ENCODE data around the gene PCDHGA1. TPM values are rescaled to one million over a fixed set of nuclear protein-coding genes. Genes with fewer than 3 reads are reported as not detected.

PCDHGA1 gene
- total and polyA plus RNA-seq, 7 donors = 0.27 to 2.1 (median 0.59) TPM

- Histone ChIP-seq H3K4me1 (peaks cover 32% of the 10 kb centered on the region), H3K27ac (peak overlapping the region; percentile 86), H3K9me3 (no peaks in the 10 kb centered on the region), H3K27me3 (ENCODE audit: insufficient read depth in 3 of 3, low read length in 2 of 3) (no peaks in the 10 kb centered on the region), H3K36me3 (ENCODE audit: insufficient read depth in 1 of 2, low read depth in 1 of 2) (peaks cover 0 to 52% of the 10 kb centered on the region in 2 donors), H3K4me3 (no peak overlapping the region)
- intact Hi-C loops (cut with DNase I) = loop anchor here (5.0 kb wide), 4 partner anchors 37 to 237 kb away; partner anchors contain the start of genes PCDHGA12 (in 1 of the 2), PCDHGB7 (in 1 of the 2) and TAF7 (in 1 of the 2)
- DNase-seq (no peak), ATAC-seq (peak in 3 of 4 donors; percentile 16 to 66 (median 31))
- no peak for TF ChIP-seq CTCF (IDR thresholded peaks at IDR 0.05)
Observed at GRCh38 chr5:141559461-141559860, 229.1 kb downstream of the PCDHGA1 start.

- Histone ChIP-seq H3K36me3 (ENCODE audit: insufficient read depth in 1 of 2, low read depth in 1 of 2) (peaks cover 0 to 54% of the 10 kb centered on the region in 2 donors), H3K27me3 (ENCODE audit: insufficient read depth in 3 of 3, low read length in 2 of 3) (no peaks in the 10 kb centered on the region), H3K4me3 (peak overlapping the region; percentile 38), H3K27ac (peak overlapping the region; percentile 86), H3K9me3 (no peaks in the 10 kb centered on the region), H3K4me1 (peaks cover 32% of the 10 kb centered on the region)
- ATAC-seq (peak in 3 of 4 donors; percentile 33 to 55 (median 41)), DNase-seq (no peak)
- intact Hi-C loops (cut with DNase I) = loop anchor here (5.0 to 10.0 kb wide), 4 partner anchors 143 to 465 kb away; partner anchors contain the start of genes PCDHB15 (in 1 of the 2), PCDHB2 (in 1 of the 2), PCDHGA2 (in 1 of the 2) and PCDHGB7 (in 1 of the 2)
- no peak for TF ChIP-seq CTCF (IDR thresholded peaks at IDR 0.05)
Observed at GRCh38 chr5:141560151-141560550, 229.8 kb downstream of the PCDHGA1 start.

GRCh38 chr5:141560725-141561483 lies 230.6 kb downstream of the PCDHGA1 start:
- Histone ChIP-seq H3K9me3 (no peaks in the 10 kb centered on the region), H3K27ac (peak overlapping the region; percentile 86), H3K27me3 (ENCODE audit: insufficient read depth in 3 of 3, low read length in 2 of 3) (no peaks in the 10 kb centered on the region), H3K4me3 (peak overlapping the region; percentile 38), H3K36me3 (ENCODE audit: insufficient read depth in 1 of 2, low read depth in 1 of 2) (peaks cover 4 to 54% of the 10 kb centered on the region in 2 donors), H3K4me1 (peaks cover 32% of the 10 kb centered on the region)
- intact Hi-C loops (cut with DNase I) = loop anchor here (5.0 to 10.0 kb wide), 4 partner anchors 144 to 466 kb away; partner anchors contain the start of genes PCDHB15 (in 1 of the 2), PCDHB2 (in 1 of the 2), PCDHGA2 (in 1 of the 2) and PCDHGB7 (in 1 of the 2)
- peak; percentile 76 to 87 for DNase-seq
- 13 to 19% (median 16%) methylated on average over 9 of the region's 9 CpGs for WGBS, 3 donors
- peak; percentile 79 to 83 (median 82) for ATAC-seq
- TF ChIP-seq CTCF (IDR thresholded peaks at IDR 0.05) = peak; percentile 83

Other genes starting within 250 kb of the PCDHGA1 start
Only the 30 nearest of the 38 such genes appear.
- gene PCDHB8, start 152.7 kb upstream of the PCDHGA1 start, total RNA-seq = under 1 TPM; 0.21 to 0.87 (median 0.57) TPM
- gene PCDHB8, start 152.7 kb upstream of the PCDHGA1 start, polyA plus RNA-seq = under 1 TPM; 0.04 to 0.26 (median 0.16) TPM
- gene PCDHB16, start 148.1 kb upstream of the PCDHGA1 start, total RNA-seq = under 1 TPM; 0.56 to 0.94 (median 0.67) TPM
- under 1 TPM; 0.22 to 0.34 (median 0.23) TPM for gene PCDHB16, start 148.1 kb upstream of the PCDHGA1 start, polyA plus RNA-seq
- under 1 TPM in 3 of 4 donors, not detected in 1; 0.15 to 0.58 (median 0.20) TPM for gene PCDHB9, start 143.4 kb upstream of the PCDHGA1 start, total RNA-seq
- gene PCDHB9, start 143.4 kb upstream of the PCDHGA1 start, polyA plus RNA-seq = under 1 TPM; 0.09 to 0.15 (median 0.13) TPM
- gene PCDHB10, start 138.2 kb upstream of the PCDHGA1 start, total RNA-seq = under 1 TPM; 0.26 to 0.29 (median 0.26) TPM
- gene PCDHB10, start 138.2 kb upstream of the PCDHGA1 start, polyA plus RNA-seq = under 1 TPM; 0.13 to 0.17 (median 0.14) TPM
- 1 to 10 TPM in 2 of 4 donors, under 1 TPM in 2; 0.86 to 1.8 (median 1.1) TPM for gene PCDHB11, start 130.9 kb upstream of the PCDHGA1 start, total RNA-seq
- gene PCDHB11, start 130.9 kb upstream of the PCDHGA1 start, polyA plus RNA-seq = under 1 TPM; 0.08 to 0.13 (median 0.13) TPM
- under 1 TPM; 0.44 to 0.96 (median 0.83) TPM for gene PCDHB12, start 121.8 kb upstream of the PCDHGA1 start, total RNA-seq
- gene PCDHB12, start 121.8 kb upstream of the PCDHGA1 start, polyA plus RNA-seq = under 1 TPM; 0.10 to 0.21 (median 0.21) TPM
- gene PCDHB13, start 116.6 kb upstream of the PCDHGA1 start, total RNA-seq = under 1 TPM; 0.44 to 0.81 (median 0.62) TPM
- under 1 TPM; 0.06 to 0.26 (median 0.18) TPM for gene PCDHB13, start 116.6 kb upstream of the PCDHGA1 start, polyA plus RNA-seq
- under 1 TPM; 0.48 to 0.75 (median 0.50) TPM for gene PCDHB14, start 107.2 kb upstream of the PCDHGA1 start, total RNA-seq
- under 1 TPM; 0.20 to 0.51 (median 0.32) TPM for gene PCDHB14, start 107.2 kb upstream of the PCDHGA1 start, polyA plus RNA-seq
- 1 to 10 TPM in 2 of 4 donors, under 1 TPM in 2; 0.50 to 2.5 (median 0.91) TPM for gene PCDHB15, start 85.1 kb upstream of the PCDHGA1 start, total RNA-seq
- under 1 TPM; 0.44 to 0.58 (median 0.45) TPM for gene PCDHB15, start 85.1 kb upstream of the PCDHGA1 start, polyA plus RNA-seq
- under 1 TPM in 2 of 4 donors, not detected in 2; 0.19 to 0.32 TPM for gene SLC25A2, start 26.5 kb upstream of the PCDHGA1 start, total RNA-seq
- gene SLC25A2, start 26.5 kb upstream of the PCDHGA1 start, polyA plus RNA-seq = under 1 TPM in 1 of 3 donors, not detected in 2; 0.04 TPM
- gene TAF7, start 9.7 kb upstream of the PCDHGA1 start, total RNA-seq = 100 to 1,000 TPM in 2 of 4 donors, 10 to 100 TPM in 2; 92.9 to 139 (median 117) TPM
- 100 to 1,000 TPM; 112 to 249 (median 139) TPM for gene TAF7, start 9.7 kb upstream of the PCDHGA1 start, polyA plus RNA-seq
- 1 to 10 TPM; 1.2 to 1.8 (median 1.6) TPM for gene PCDHGA2, start 8.2 kb downstream of the PCDHGA1 start, total RNA-seq
- 1 to 10 TPM in 1 of 3 donors, under 1 TPM in 2; 0.22 to 1.1 (median 0.25) TPM for gene PCDHGA2, start 8.2 kb downstream of the PCDHGA1 start, polyA plus RNA-seq
- gene PCDHGA3, start 13.3 kb downstream of the PCDHGA1 start, total RNA-seq = 1 to 10 TPM in 3 of 4 donors, under 1 TPM in 1; 0.97 to 2.4 (median 1.7) TPM
- under 1 TPM; 0.33 to 0.67 (median 0.34) TPM for gene PCDHGA3, start 13.3 kb downstream of the PCDHGA1 start, polyA plus RNA-seq
- 1 to 10 TPM in 2 of 4 donors, under 1 TPM in 2; 0.71 to 1.8 (median 1.2) TPM for gene PCDHGB1, start 19.6 kb downstream of the PCDHGA1 start, total RNA-seq
- gene PCDHGB1, start 19.6 kb downstream of the PCDHGA1 start, polyA plus RNA-seq = under 1 TPM; 0.08 to 0.22 (median 0.12) TPM
- gene PCDHGA4, start 24.5 kb downstream of the PCDHGA1 start, total RNA-seq = 1 to 10 TPM in 3 of 4 donors, under 1 TPM in 1; 0.84 to 2.4 (median 2.2) TPM
- gene PCDHGA4, start 24.5 kb downstream of the PCDHGA1 start, polyA plus RNA-seq = under 1 TPM; 0.14 to 0.47 (median 0.40) TPM
- 1 to 10 TPM; 1.2 to 2.4 (median 1.9) TPM for gene PCDHGB2, start 29.5 kb downstream of the PCDHGA1 start, total RNA-seq
- under 1 TPM; 0.10 to 0.67 (median 0.65) TPM for gene PCDHGB2, start 29.5 kb downstream of the PCDHGA1 start, polyA plus RNA-seq
- gene PCDHGA5, start 33.6 kb downstream of the PCDHGA1 start, total RNA-seq = 1 to 10 TPM in 2 of 4 donors, under 1 TPM in 2; 0.84 to 2.0 (median 1.2) TPM
- under 1 TPM; 0.07 to 0.38 (median 0.35) TPM for gene PCDHGA5, start 33.6 kb downstream of the PCDHGA1 start, polyA plus RNA-seq
- gene PCDHGB3, start 39.7 kb downstream of the PCDHGA1 start, total RNA-seq = 1 to 10 TPM in 3 of 4 donors, under 1 TPM in 1; 0.92 to 2.0 (median 1.2) TPM
- under 1 TPM; 0.17 to 0.44 (median 0.35) TPM for gene PCDHGB3, start 39.7 kb downstream of the PCDHGA1 start, polyA plus RNA-seq
- 1 to 10 TPM; 1.3 to 2.5 (median 1.8) TPM for gene PCDHGA6, start 43.4 kb downstream of the PCDHGA1 start, total RNA-seq
- under 1 TPM; 0.03 to 0.72 (median 0.57) TPM for gene PCDHGA6, start 43.4 kb downstream of the PCDHGA1 start, polyA plus RNA-seq
- 1 to 10 TPM in 2 of 4 donors, under 1 TPM in 2; 0.97 to 2.2 (median 1.1) TPM for gene PCDHGA7, start 52.2 kb downstream of the PCDHGA1 start, total RNA-seq
- under 1 TPM; 0.07 to 0.35 (median 0.35) TPM for gene PCDHGA7, start 52.2 kb downstream of the PCDHGA1 start, polyA plus RNA-seq
- 1 to 10 TPM in 3 of 4 donors, under 1 TPM in 1; 0.99 to 3.0 (median 2.0) TPM for gene PCDHGB4, start 57.2 kb downstream of the PCDHGA1 start, total RNA-seq
- under 1 TPM; 0.24 to 0.52 (median 0.49) TPM for gene PCDHGB4, start 57.2 kb downstream of the PCDHGA1 start, polyA plus RNA-seq
- 1 to 10 TPM in 3 of 4 donors, under 1 TPM in 1; 0.82 to 1.6 (median 1.3) TPM for gene PCDHGA8, start 62.1 kb downstream of the PCDHGA1 start, total RNA-seq
- under 1 TPM; 0.04 to 0.30 (median 0.26) TPM for gene PCDHGA8, start 62.1 kb downstream of the PCDHGA1 start, polyA plus RNA-seq
- 1 to 10 TPM; 2.7 to 5.1 (median 4.0) TPM for gene PCDHGB5, start 67.4 kb downstream of the PCDHGA1 start, total RNA-seq
- 1 to 10 TPM in 1 of 3 donors, under 1 TPM in 2; 0.61 to 1.4 (median 0.95) TPM for gene PCDHGB5, start 67.4 kb downstream of the PCDHGA1 start, polyA plus RNA-seq
- 1 to 10 TPM; 1.5 to 3.5 (median 1.9) TPM for gene PCDHGA9, start 72.3 kb downstream of the PCDHGA1 start, total RNA-seq
- gene PCDHGA9, start 72.3 kb downstream of the PCDHGA1 start, polyA plus RNA-seq = under 1 TPM; 0.11 to 0.42 (median 0.36) TPM
- 1 to 10 TPM; 2.0 to 4.1 (median 2.9) TPM for gene PCDHGB6, start 77.5 kb downstream of the PCDHGA1 start, total RNA-seq
- under 1 TPM; 0.46 to 0.83 (median 0.82) TPM for gene PCDHGB6, start 77.5 kb downstream of the PCDHGA1 start, polyA plus RNA-seq
- gene PCDHGA10, start 82.5 kb downstream of the PCDHGA1 start, total RNA-seq = 1 to 10 TPM in 3 of 4 donors, under 1 TPM in 1; 0.86 to 3.9 (median 2.8) TPM
- under 1 TPM; 0.27 to 0.56 (median 0.39) TPM for gene PCDHGA10, start 82.5 kb downstream of the PCDHGA1 start, polyA plus RNA-seq
- 1 to 10 TPM; 3.8 to 7.2 (median 5.7) TPM for gene PCDHGB7, start 87.2 kb downstream of the PCDHGA1 start, total RNA-seq
- gene PCDHGB7, start 87.2 kb downstream of the PCDHGA1 start, polyA plus RNA-seq = 1 to 10 TPM in 1 of 3 donors, under 1 TPM in 2; 0.70 to 1.1 (median 0.90) TPM
- gene PCDHGA11, start 90.5 kb downstream of the PCDHGA1 start, total RNA-seq = 1 to 10 TPM in 3 of 4 donors, under 1 TPM in 1; 0.94 to 4.4 (median 2.9) TPM
- under 1 TPM; 0.21 to 0.72 (median 0.45) TPM for gene PCDHGA11, start 90.5 kb downstream of the PCDHGA1 start, polyA plus RNA-seq
- 1 to 10 TPM; 2.6 to 6.9 (median 3.6) TPM for gene PCDHGA12, start 100.0 kb downstream of the PCDHGA1 start, total RNA-seq
- under 1 TPM; 0.38 to 0.56 (median 0.39) TPM for gene PCDHGA12, start 100.0 kb downstream of the PCDHGA1 start, polyA plus RNA-seq
- 10 to 100 TPM in 3 of 4 donors, 1 to 10 TPM in 1; 7.3 to 25.2 (median 14.2) TPM for gene PCDHGC3, start 145.5 kb downstream of the PCDHGA1 start, total RNA-seq
- gene PCDHGC3, start 145.5 kb downstream of the PCDHGA1 start, polyA plus RNA-seq = 10 to 100 TPM in 1 of 3 donors, 1 to 10 TPM in 2; 8.6 to 22.3 (median 9.0) TPM

Data from psoas muscle (tissue), 8 donors.